Measurements from ENCODE around the gene EXTL2.
"Not testable (repeated sequence)": the region's sequence is repeated elsewhere in the genome, so short reads cannot be mapped to it uniquely, and the experiment has no call there.

GRCh38 chr1:100843160-100843559 lies 51.5 kb downstream of the EXTL2 start:
- not testable (repeated sequence) for TF ChIP-seq EZH2 (IDR thresholded peaks at IDR 0.05; ENCODE audit: insufficient read depth, poor library complexity, severe bottlenecking); EZH2phosphoT487 (IDR thresholded peaks at IDR 0.05; ENCODE audit: insufficient read depth, low read depth)
